ENCODE data around the gene DEFB123.
A peak's percentile ranks its signal among the peaks of the same experiment; 100 is the strongest.
"Not testable (repeated sequence)": the region's sequence is repeated elsewhere in the genome, so short reads cannot be mapped to it uniquely, and the experiment has no call there.

Gene DEFB123

GRCh38 chr20:31430568-31431115 is 9.8 kb upstream of the DEFB123 start:
- no peaks in the 10 kb centered on the region for H3K36me3 ChIP-seq (ENCODE audit: control insufficient read depth, insufficient read depth, low read length)
- H3K4me1 ChIP-seq (ENCODE audit: control insufficient read depth, insufficient read depth, low read length), result no peaks in the 10 kb centered on the region
- H3K9me3 ChIP-seq (ENCODE audit: control insufficient read depth, insufficient read depth, low read length), result peaks cover 1% of the 10 kb centered on the region
- no peaks in the 10 kb centered on the region for H3K27me3 ChIP-seq (ENCODE audit: control insufficient read depth, insufficient read depth, low read length)
- no peak overlapping the region for H3K9ac ChIP-seq (ENCODE audit: low read depth, low read length)
- H3K4me3 ChIP-seq (ENCODE audit: low read depth, low read length), result no peak overlapping the region

- no peaks in the 10 kb centered on the region for H3K36me3 ChIP-seq (ENCODE audit: control insufficient read depth, insufficient read depth, low read length)
- H3K4me1 ChIP-seq (ENCODE audit: control insufficient read depth, insufficient read depth, low read length), result no peaks in the 10 kb centered on the region
- H3K9ac ChIP-seq (ENCODE audit: low read depth, low read length), result no peak overlapping the region
- no peaks in the 10 kb centered on the region for H3K27me3 ChIP-seq (ENCODE audit: control insufficient read depth, insufficient read depth, low read length)
- H3K9me3 ChIP-seq (ENCODE audit: control insufficient read depth, insufficient read depth, low read length), result peaks cover 10% of the 10 kb centered on the region
- H3K4me3 ChIP-seq (ENCODE audit: low read depth, low read length), result no peak overlapping the region
Measured at GRCh38 chr20:31446084-31446819, 5.8 kb downstream of the DEFB123 start.

DNA sequence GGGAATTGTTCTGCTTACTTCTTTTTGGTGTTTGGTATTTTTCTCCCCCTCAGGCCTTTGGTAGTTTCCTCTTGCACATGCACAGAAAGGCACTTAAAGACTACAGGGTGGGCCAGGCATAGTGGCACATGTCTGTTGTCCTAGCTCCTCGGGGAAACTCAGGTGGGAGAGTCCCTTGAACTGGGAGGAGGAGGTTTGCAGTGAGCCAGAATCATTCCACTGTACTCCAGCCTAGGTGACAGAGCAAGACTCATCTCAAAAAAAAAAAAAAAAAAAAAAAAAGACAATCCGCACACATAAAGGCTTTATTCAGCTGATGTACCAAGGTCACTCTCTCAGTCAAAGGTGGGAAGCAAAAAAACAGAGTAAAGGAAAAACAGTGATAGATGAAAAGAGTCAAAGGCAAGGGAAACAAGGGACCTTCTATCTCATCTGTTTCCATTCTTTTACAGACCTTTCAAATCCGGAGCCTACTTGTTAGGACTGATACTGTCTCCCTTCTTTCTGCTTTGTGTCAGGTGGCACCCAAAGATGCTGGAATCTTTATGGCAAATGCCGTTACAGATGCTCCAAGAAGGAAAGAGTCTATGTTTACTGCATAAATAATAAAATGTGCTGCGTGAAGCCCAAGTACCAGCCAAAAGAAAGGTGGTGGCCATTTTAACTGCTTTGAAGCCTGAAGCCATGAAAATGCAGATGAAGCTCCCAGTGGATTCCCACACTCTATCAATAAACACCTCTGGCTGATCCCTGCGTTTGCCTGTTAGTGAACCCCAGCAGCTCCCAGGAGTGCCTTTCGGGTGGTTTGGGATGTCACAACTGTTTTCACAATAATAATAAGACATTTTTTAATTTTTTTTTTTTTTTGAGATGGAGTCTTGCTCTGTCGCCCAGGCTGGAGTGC is 9.3 kb downstream of the DEFB123 start:
- no peaks in the 10 kb centered on the region for H3K36me3 ChIP-seq (ENCODE audit: control insufficient read depth, insufficient read depth, low read length)
- no peaks in the 10 kb centered on the region for H3K4me1 ChIP-seq (ENCODE audit: control insufficient read depth, insufficient read depth, low read length)
- no peaks in the 10 kb centered on the region for H3K27me3 ChIP-seq (ENCODE audit: control insufficient read depth, insufficient read depth, low read length)
- no peak overlapping the region for H3K9ac ChIP-seq (ENCODE audit: low read depth, low read length)
- H3K9me3 ChIP-seq (ENCODE audit: control insufficient read depth, insufficient read depth, low read length), result peaks cover 8% of the 10 kb centered on the region
- no peak overlapping the region for H3K4me3 ChIP-seq (ENCODE audit: low read depth, low read length)

DNA sequence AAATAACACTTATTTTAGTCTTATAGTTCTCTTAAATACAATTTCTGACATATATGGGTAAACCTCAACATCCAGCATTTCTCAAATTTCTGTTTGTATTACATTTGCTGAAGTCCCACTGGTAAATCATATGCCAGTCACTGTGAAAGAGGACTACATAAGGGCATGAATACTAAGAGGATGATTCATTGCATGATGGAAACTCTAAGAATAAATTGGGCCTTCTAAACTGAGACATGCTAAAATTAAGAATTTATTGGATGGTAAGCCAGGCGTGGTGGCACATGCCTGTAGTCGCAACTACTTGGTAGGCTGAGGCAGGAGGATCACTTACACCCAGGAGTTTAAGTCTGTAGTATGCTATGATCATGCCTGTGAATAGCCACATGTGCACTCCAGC is 12.1 kb downstream of the DEFB123 start:
- H3K36me3 ChIP-seq (ENCODE audit: control insufficient read depth, insufficient read depth, low read length), result no peaks in the 10 kb centered on the region
- no peaks in the 10 kb centered on the region for H3K4me1 ChIP-seq (ENCODE audit: control insufficient read depth, insufficient read depth, low read length)
- H3K9ac ChIP-seq (ENCODE audit: low read depth, low read length), result no peak overlapping the region
- H3K27me3 ChIP-seq (ENCODE audit: control insufficient read depth, insufficient read depth, low read length), result no peaks in the 10 kb centered on the region
- peaks cover 6% of the 10 kb centered on the region for H3K9me3 ChIP-seq (ENCODE audit: control insufficient read depth, insufficient read depth, low read length)
- no peak overlapping the region for H3K4me3 ChIP-seq (ENCODE audit: low read depth, low read length)

- Histone ChIP-seq H3K4me1 (ENCODE audit: control insufficient read depth, insufficient read depth, low read length) (no peaks in the 10 kb centered on the region), H3K4me3 (ENCODE audit: low read depth, low read length) (no peak overlapping the region), H3K9ac (ENCODE audit: low read depth, low read length) (no peak overlapping the region), H3K9me3 (ENCODE audit: control insufficient read depth, insufficient read depth, low read length) (peaks cover 3% of the 10 kb centered on the region), H3K27me3 (ENCODE audit: control insufficient read depth, insufficient read depth, low read length) (no peaks in the 10 kb centered on the region), H3K36me3 (ENCODE audit: control insufficient read depth, insufficient read depth, low read length) (no peaks in the 10 kb centered on the region)
Measured at GRCh38 chr20:31454361-31454760, 13.9 kb downstream of the DEFB123 start.

DNA sequence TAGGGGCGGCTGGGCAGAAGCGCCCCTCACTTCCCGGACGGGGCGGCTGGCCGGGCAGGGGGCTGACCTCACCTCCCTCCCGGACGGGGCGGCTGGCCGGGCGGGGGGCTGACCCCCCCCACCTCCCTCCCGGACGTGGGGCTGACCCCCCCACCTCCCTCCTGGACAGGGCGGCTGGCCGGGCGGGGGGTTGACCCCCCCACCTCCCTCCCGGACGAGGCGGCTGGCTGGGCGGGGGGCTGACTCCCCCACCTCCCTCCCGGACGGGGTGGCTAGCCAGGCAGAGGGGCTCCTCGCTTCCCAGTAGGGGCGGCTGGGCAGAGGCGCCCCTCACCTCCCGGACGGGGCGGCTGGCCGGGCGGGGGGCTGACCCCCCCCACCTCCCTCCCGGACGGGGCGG is 30.5 kb downstream of the DEFB123 start:
- not testable (repeated sequence) for H3K4me3 ChIP-seq (ENCODE audit: low read depth, low read length)
- peaks cover 24% of the 10 kb centered on the region for H3K27me3 ChIP-seq (ENCODE audit: control insufficient read depth, insufficient read depth, low read length)

GRCh38 chr20:31472395-31473330 is 32.2 kb downstream of the DEFB123 start:
- Histone ChIP-seq H3K4me3 (ENCODE audit: low read depth, low read length) (no peak overlapping the region), H3K4me1 (ENCODE audit: control insufficient read depth, insufficient read depth, low read length) (peaks cover 4% of the 10 kb centered on the region), H3K9me3 (ENCODE audit: control insufficient read depth, insufficient read depth, low read length) (no peaks in the 10 kb centered on the region), H3K27me3 (ENCODE audit: control insufficient read depth, insufficient read depth, low read length) (peaks cover 41% of the 10 kb centered on the region), H3K36me3 (ENCODE audit: control insufficient read depth, insufficient read depth, low read length) (no peaks in the 10 kb centered on the region), H3K9ac (ENCODE audit: low read depth, low read length) (no peak overlapping the region)

More for the DNA sequence above, 30.5 kb downstream of the DEFB123 start:
- H3K9me3 ChIP-seq (ENCODE audit: control insufficient read depth, insufficient read depth, low read length); H3K4me1 ChIP-seq (ENCODE audit: control insufficient read depth, insufficient read depth, low read length); H3K9ac ChIP-seq (ENCODE audit: low read depth, low read length); H3K36me3 ChIP-seq (ENCODE audit: control insufficient read depth, insufficient read depth, low read length): not testable (repeated sequence)

DNA sequence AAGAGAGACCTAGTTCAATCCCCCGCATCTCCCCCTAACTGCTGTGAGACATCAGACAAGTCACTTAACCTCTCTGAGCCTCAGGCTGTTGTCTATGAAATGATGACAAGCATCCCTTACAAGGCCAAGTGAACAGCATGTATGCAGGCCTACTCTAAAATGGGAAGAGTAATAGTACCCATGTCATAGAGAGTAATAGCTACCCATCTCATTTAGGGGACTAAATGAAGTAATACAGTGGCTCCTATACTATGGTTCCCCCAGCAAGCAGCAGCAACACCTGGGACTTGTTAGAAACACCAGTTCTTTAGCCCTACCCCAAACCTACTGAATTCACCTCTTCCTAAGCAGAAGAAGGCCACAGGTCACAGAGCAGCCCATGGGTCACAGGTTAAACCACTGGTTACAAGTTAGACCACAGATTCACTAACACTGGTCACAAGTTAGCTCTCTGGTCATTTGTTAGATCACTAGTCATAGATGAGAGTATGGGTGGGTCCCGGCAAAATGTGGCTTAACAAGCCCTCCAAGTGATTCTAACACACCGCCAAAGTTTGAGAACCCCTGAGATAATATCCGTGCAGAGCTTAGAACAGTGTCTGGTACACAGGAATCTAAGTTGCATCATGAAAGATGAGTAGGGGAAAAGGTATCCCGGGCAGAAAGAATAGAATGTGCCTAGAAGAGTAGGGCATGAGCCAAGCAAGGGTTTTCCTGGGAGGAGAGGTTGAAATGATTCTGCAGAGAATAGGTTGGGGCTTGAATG is 33.1 kb downstream of the DEFB123 start:
- H3K9ac ChIP-seq (ENCODE audit: low read depth, low read length), result no peak overlapping the region
- no peaks in the 10 kb centered on the region for H3K9me3 ChIP-seq (ENCODE audit: control insufficient read depth, insufficient read depth, low read length)
- peaks cover 4% of the 10 kb centered on the region for H3K4me1 ChIP-seq (ENCODE audit: control insufficient read depth, insufficient read depth, low read length)
- peaks cover 48% of the 10 kb centered on the region for H3K27me3 ChIP-seq (ENCODE audit: control insufficient read depth, insufficient read depth, low read length)
- H3K36me3 ChIP-seq (ENCODE audit: control insufficient read depth, insufficient read depth, low read length), result no peaks in the 10 kb centered on the region
- no peak overlapping the region for H3K4me3 ChIP-seq (ENCODE audit: low read depth, low read length)

GRCh38 chr20:31474097-31474436 is 33.6 kb downstream of the DEFB123 start:
- H3K4me3 ChIP-seq (ENCODE audit: low read depth, low read length), result no peak overlapping the region
- H3K36me3 ChIP-seq (ENCODE audit: control insufficient read depth, insufficient read depth, low read length), result no peaks in the 10 kb centered on the region
- H3K4me1 ChIP-seq (ENCODE audit: control insufficient read depth, insufficient read depth, low read length), result peaks cover 4% of the 10 kb centered on the region
- peaks cover 52% of the 10 kb centered on the region for H3K27me3 ChIP-seq (ENCODE audit: control insufficient read depth, insufficient read depth, low read length)
- no peak overlapping the region for H3K9ac ChIP-seq (ENCODE audit: low read depth, low read length)
- no peaks in the 10 kb centered on the region for H3K9me3 ChIP-seq (ENCODE audit: control insufficient read depth, insufficient read depth, low read length)

DNA sequence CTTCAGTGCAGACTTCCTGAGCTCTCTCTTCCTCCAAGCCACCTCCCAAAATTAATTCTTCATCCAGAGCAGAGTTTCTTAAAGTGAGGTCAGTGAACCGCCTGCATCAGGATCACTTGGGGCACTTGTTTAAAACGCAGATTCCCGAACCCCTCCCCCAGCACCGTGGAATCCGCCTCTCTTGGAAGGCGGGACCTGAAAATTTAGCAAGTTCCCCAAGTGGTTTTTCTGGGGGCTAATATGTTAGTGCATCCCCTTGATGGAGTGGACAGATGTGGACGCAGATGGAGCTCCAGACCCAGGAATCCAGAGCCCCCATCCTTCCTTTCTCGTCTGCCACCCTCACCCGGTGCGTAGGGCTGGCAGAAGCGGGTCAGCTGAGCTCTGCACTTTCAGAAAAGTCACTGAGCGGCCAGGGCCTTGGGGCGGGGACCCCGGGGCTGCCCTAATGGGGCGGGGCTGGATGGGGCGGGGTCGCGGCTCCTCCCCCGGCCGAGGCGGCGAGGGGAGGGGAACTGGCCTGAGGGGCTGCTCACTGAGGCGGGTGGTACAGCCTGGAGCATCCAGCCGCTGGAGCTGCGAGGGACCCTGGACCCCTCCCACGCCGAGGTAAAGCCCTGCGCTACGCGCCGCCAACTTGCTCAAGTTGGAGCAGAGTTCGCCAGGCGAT is 34.5 kb downstream of the DEFB123 start, which contains the start of the genes DEFB124 and REM1:
Gene DEFB124, minus strand, starts transcription at position 370 of the 670 bp plus-strand sequence. CDS start 2,114 bp downstream, outside the sequence.
Gene REM1, plus strand, starts transcription at position 531 of the 670 bp plus-strand sequence. CDS start 1,158 bp downstream, outside the sequence.
- Histone ChIP-seq H3K27me3 (ENCODE audit: control insufficient read depth, insufficient read depth, low read length) (peaks cover 58% of the 10 kb centered on the region), H3K36me3 (ENCODE audit: control insufficient read depth, insufficient read depth, low read length) (no peaks in the 10 kb centered on the region), H3K9ac (ENCODE audit: low read depth, low read length) (no peak within 1 kb of the TSS), H3K4me3 (ENCODE audit: low read depth, low read length) (peak within 1 kb of the TSS; percentile 69), H3K9me3 (ENCODE audit: control insufficient read depth, insufficient read depth, low read length) (no peaks in the 10 kb centered on the region), H3K4me1 (ENCODE audit: control insufficient read depth, insufficient read depth, low read length) (peaks cover 4% of the 10 kb centered on the region)

Measured in iPS-15b (cell line).